Activated CD8-positive, alpha-beta memory T cell treated with anti-CD3 and anti-CD28 coated beads, Interleukin-2, amount 50 U/mL, for 48 hours (primary cell): ENCODE results near the gene PRSS27.
A peak's percentile ranks its signal among the peaks of the same experiment; 100 is the strongest.
"Not testable (repeated sequence)": the region's sequence is repeated elsewhere in the genome, so short reads cannot be mapped to it uniquely, and the experiment has no call there.

ENCODE experiments used
- DNase-seq: peaks from one replicate; pipeline ENCODE4 v3.0.0-alpha.2; 2020

Gene PRSS27

GRCh38 chr16:2692251-2692947, 27.6 kb downstream of the PRSS27 start:
- DNase-seq, result no peak

GRCh38 chr16:2691491-2692248, 28.4 kb downstream of the PRSS27 start:
- DNase-seq, result no peak

DNA sequence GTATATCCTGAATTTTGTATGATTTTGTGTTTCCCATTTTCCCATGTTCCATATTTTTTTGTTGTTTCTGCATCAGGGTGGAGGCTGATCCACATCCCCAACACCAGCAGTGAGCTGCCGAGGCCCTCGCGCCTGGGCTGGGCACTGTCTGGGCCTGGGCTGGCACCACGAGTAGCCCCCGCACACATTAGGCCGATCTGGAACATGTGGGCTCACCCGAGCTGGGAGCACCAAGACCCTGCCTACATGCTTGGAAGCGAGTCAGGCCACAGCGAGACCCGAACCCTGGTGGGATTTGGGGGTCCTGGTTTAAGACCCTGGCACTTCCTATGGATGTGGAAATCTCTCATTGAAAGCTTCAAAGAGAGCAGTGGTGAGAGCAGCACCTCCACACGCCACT, 29.2 kb downstream of the PRSS27 start:
- no peak for DNase-seq

GRCh38 chr16:2689968-2690801, 29.8 kb downstream of the PRSS27 start:
- no peak for DNase-seq

- DNase-seq, result not testable (repeated sequence)
These were observed 30.6 kb downstream of the PRSS27 start for GRCh38 chr16:2689422-2689821.

DNA sequence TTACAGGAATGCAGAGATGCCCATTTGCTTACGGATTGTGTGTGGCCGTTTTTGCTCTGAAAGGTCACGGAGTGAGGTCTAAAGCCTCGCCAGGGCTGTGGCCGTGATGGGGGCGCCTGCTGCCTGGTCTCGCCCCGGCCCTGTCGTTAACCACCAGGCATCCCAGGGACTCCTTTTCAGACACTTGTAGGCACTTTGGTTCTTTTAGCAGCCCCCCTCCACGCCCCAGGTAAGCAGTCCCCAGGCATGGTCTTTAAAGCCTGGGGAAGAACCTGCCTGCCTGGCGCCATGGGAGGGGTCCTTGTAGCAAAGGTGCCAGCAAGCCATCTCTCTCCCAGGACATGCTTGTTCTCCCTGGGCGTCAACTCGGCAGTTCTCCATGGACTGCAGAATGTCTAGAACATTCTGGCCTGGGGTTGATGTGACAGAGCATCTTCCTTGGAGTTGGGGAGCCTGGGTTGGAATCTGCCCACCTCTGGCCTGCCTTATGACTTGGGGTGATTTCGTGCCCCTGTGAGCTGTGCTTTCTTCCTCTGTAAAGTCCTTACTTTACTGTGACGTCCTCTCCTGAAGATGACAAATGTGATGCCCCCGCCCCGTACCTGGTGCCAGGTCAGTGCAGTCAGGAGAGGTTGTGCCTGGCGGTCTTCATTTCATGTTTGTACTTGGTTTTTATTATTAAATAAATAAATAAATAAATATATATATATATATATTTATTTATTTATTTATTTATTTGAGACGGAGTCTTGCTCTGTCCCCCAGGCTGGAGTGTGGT, 32.3 kb downstream of the PRSS27 start:
- no peak for DNase-seq

- DNase-seq, result peak; percentile 63
These were observed 33.0 kb downstream of the PRSS27 start for GRCh38 chr16:2686912-2687507.

DNA sequence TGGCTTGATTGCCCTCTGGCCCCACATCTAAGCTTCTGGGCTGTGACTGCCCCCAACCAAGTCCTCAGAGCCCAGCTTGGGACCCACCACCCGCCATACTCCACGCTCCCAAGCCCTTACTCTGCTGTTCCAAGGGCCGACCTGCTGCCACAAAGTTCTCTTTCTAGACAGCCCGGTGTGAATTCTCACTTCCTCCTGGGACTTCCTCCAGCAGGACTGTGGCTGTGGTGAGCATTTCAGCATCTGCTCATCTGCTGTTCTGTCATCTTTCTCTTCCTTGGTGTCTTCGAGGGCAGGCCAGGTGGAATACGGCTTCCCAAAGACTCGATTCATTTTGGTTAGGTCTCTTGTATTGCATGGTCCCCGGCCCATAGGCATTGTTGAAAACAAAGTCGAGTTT, 33.9 kb downstream of the PRSS27 start:
- not testable (repeated sequence) for DNase-seq

GRCh38 chr16:2683041-2683440, 37.0 kb downstream of the PRSS27 start:
- not testable (repeated sequence) for DNase-seq

- peak; percentile 98 for DNase-seq
These were observed 37.6 kb downstream of the PRSS27 start, which contains the start of gene KCTD5 for GRCh38 chr16:2682209-2683021. KCTD5 (plus strand) TSS chr16:2682523; CDS start chr16:2682549, 26 bp downstream.

DNA sequence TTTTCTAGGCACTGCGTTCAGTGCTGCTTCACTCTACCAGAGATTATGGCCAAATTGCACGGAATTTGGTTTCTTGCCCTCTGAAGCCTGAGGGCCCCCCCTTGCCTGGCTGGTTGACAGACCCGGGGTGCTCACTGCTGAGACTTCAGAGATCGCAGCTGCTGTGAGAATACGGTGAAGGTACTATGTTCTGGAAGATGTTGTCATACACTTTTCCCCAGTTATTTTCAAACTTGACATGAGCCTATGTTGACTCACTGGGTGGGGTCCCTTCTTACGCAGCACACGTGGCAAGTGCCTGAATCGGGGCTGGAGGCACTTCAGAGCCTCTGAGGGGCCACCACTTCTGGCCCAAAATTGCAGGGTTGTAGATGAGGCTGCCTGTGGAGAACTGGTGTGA, 39.7 kb downstream of the PRSS27 start:
- not testable (repeated sequence) for DNase-seq

DNA sequence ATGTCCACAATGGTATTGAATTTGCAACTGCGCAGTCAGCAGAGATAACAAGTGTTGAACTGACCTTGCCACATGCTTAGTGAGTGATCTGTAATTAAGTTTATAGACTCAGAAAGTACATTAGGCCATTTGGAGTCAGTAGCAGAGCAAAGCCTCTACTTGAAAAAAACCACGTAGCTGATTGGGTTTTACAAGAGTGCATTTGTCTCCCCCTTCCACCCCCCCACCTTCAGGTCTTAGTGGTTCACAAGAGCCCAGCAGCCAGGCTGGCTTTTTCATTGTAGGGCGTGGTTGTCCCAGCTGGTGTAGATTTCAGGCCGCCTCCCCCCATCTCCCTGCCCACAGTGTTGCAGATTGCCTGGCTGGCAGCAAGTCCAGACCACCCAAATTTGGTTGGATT, 40.1 kb downstream of the PRSS27 start:
- DNase-seq, result not testable (repeated sequence)

- DNase-seq, result not testable (repeated sequence)
These were observed 41.6 kb downstream of the PRSS27 start for GRCh38 chr16:2678206-2678965.

- not testable (repeated sequence) for DNase-seq
These were observed 43.1 kb downstream of the PRSS27 start for GRCh38 chr16:2676937-2677336.

GRCh38 chr16:2675714-2676113, 44.3 kb downstream of the PRSS27 start:
- DNase-seq, result no peak

DNA sequence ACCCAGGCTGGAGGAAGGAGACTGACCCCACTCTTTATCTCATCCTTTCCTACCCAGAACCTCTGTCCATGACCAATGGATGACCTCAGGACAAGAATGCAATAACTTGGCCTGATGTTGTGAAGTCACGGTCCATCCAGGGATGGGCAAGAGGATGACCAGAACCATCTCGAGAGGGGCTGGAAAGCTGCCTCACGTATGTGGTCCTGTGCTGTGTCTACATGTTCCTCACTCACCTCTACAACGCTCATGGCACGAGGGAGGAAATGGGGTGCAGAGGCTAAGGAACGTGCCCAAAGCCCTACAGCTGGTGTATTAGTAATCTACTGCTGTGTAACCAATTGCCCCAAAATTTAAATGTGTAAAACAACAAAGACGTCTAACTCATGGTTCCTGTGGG, 45.0 kb downstream of the PRSS27 start:
- no peak for DNase-seq

- peak; percentile 96 for DNase-seq
These were observed 46.7 kb downstream of the PRSS27 start for GRCh38 chr16:2673066-2673999.

GRCh38 chr16:2671741-2672140, 48.3 kb downstream of the PRSS27 start:
- DNase-seq, result no peak

DNA sequence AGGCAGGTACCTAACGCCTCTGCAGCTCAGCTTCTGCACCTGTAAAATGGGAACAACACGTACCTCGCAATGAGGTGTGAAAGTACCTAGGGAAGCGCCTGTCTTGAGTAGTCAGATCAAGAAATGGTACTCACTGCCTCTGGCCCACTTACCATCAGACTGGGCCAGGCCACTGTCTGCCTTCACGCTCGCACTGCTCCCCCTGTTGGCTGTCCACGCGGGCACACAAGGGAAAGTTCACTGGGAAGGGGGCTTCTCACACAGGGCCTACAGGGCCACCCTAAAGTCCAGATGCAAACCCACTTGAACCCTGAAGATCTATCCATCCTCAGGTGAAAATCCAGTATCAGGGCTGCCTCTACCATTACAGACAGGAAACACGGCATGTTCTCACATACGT, 48.8 kb downstream of the PRSS27 start:
- DNase-seq, result peak; percentile 60
